GM12865 (cell line): Measurements from ENCODE around the gene TNRC6A.

ENCODE experiments used
- DNase-seq: peaks from one replicate; pipeline ENCODE4 v3.0.0; 2010; ENCODE audit warnings: low read depth
- H3K4me3 ChIP-seq: 2 replicates; pipeline ENCODE4 v1.5.1; 2011; ENCODE audit warnings: mild to moderate bottlenecking, low read depth, low read length, control low read depth
- TF ChIP-seq, protein P1 (sequence below): IDR thresholded peaks from 2 replicates; pipeline ENCODE4 v1.5.1; 2011; ENCODE audit warnings: low read length, control low read depth, low read depth, inconsistent platforms; ENCODE audit not compliant: insufficient read depth; ENCODE audit errors: missing control alignments

TNRC6A gene

GRCh38 chr16:24729243-24729950, at the start of gene TNRC6A:
Gene TNRC6A, plus strand, starts transcription at chr16:24729651. Its CDS starts 191 bp downstream, at chr16:24729842.
- TF ChIP-seq, protein P1, sequence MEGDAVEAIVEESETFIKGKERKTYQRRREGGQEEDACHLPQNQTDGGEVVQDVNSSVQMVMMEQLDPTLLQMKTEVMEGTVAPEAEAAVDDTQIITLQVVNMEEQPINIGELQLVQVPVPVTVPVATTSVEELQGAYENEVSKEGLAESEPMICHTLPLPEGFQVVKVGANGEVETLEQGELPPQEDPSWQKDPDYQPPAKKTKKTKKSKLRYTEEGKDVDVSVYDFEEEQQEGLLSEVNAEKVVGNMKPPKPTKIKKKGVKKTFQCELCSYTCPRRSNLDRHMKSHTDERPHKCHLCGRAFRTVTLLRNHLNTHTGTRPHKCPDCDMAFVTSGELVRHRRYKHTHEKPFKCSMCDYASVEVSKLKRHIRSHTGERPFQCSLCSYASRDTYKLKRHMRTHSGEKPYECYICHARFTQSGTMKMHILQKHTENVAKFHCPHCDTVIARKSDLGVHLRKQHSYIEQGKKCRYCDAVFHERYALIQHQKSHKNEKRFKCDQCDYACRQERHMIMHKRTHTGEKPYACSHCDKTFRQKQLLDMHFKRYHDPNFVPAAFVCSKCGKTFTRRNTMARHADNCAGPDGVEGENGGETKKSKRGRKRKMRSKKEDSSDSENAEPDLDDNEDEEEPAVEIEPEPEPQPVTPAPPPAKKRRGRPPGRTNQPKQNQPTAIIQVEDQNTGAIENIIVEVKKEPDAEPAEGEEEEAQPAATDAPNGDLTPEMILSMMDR = no peak
- H3K4me3 ChIP-seq = peak within 1 kb of the TSS; percentile 96
- peak; percentile 93 for DNase-seq

DNA sequence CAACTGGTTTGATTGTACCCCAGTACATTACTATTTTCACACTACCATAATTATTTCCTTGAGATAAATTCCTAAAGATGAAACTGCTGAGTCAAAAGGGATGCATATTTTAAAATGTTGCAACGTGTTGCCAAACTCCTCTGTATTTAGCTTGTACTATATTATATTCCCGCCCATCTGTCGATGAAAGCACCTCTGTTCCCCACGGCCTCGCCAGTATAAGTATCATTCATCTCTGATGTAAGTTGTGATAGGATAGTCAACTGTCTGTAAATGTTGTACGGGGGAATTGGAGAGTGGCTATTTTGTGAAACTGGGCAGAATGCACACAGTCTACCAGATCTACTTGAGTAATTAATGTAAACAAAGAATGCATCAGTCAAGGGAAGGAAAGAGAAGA, 47.7 kb upstream of the TNRC6A start:
- no peak for DNase-seq
- no peak overlapping the region for H3K4me3 ChIP-seq
- TF ChIP-seq, protein P1 = no peak

GRCh38 chr16:24683250-24683649, 46.2 kb upstream of the TNRC6A start:
- H3K4me3 ChIP-seq = no peak overlapping the region
- TF ChIP-seq, protein P1 = no peak
- DNase-seq = no peak

DNA sequence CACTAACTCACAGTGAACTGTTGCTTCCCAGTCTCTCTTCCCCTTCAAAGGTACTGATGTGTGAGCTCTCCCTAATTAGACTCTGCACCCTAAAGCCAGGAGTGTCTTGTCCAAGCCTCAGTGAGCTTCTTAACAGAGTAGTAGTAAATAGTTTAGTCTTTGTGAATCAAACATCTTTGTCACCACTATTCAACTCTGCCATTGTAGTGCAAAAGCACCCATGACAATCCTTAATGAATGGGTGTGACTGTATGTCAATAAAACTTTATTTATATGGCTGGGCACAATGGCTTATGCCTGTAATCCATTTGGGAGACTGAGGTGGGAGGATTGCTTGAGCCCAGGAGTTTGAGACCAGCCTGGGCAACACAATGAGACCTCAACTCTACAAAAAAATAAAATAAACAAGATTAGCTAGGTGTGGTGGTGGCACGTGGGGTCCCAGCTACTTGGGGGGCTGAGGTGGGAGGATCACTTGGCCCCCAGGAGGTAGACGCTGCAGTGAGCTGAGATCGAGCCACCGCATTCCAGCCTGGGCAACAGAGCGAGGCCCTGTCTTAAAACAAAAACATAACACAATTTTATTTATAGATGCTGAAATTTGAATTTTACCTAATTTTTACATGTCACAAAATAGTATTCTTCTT, 45.5 kb upstream of the TNRC6A start:
- TF ChIP-seq, protein P1 = no peak
- DNase-seq = no peak
- H3K4me3 ChIP-seq = no peak overlapping the region

GRCh38 chr16:24685539-24686432, 43.7 kb upstream of the TNRC6A start:
- no peak overlapping the region for H3K4me3 ChIP-seq
- no peak for DNase-seq
- TF ChIP-seq, protein P1 = no peak

DNA sequence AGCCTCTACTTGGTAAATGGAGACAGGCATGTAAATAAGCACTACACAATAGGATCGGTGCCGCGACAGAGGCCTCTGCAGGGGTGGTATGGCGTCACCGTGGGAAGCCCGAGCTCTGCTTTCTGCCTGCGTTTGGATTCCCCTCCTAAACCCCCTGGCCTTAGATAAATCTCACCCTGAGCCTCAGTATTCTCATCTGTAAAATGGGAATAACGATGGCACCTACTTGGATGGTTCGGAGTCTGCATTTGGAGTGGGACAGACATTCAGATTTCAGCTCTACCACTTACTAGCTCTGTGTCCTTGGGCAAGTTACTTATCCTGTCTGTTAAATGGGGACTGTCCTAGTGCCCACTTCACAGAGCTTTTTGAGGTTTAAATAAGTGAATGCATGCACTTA, 42.8 kb upstream of the TNRC6A start:
- TF ChIP-seq, protein P1 = no peak
- DNase-seq = no peak
- H3K4me3 ChIP-seq = no peak overlapping the region
